ENCODE results near the gene RBBP5.

Gene RBBP5

GRCh38 chr1:205041998-205042910 lies 79.5 kb downstream of the RBBP5 start:
- Mint-ChIP-seq H3K27ac (no peak overlapping the region), H3K9me3 (no peaks in the 10 kb centered on the region), H3K4me3 (no peak overlapping the region), H3K36me3 (no peaks in the 10 kb centered on the region), H3K27me3 (peaks cover 52% of the 10 kb centered on the region), H3K4me1 (no peaks in the 10 kb centered on the region)
- ATAC-seq = no peak

GRCh38 chr1:205041001-205041715 lies 80.6 kb downstream of the RBBP5 start:
- ATAC-seq = no peak
- H3K27ac Mint-ChIP-seq = no peak overlapping the region
- no peaks in the 10 kb centered on the region for H3K9me3 Mint-ChIP-seq
- H3K4me1 Mint-ChIP-seq = no peaks in the 10 kb centered on the region
- H3K4me3 Mint-ChIP-seq = no peak overlapping the region
- H3K36me3 Mint-ChIP-seq = no peaks in the 10 kb centered on the region
- H3K27me3 Mint-ChIP-seq = peaks cover 52% of the 10 kb centered on the region

DNA sequence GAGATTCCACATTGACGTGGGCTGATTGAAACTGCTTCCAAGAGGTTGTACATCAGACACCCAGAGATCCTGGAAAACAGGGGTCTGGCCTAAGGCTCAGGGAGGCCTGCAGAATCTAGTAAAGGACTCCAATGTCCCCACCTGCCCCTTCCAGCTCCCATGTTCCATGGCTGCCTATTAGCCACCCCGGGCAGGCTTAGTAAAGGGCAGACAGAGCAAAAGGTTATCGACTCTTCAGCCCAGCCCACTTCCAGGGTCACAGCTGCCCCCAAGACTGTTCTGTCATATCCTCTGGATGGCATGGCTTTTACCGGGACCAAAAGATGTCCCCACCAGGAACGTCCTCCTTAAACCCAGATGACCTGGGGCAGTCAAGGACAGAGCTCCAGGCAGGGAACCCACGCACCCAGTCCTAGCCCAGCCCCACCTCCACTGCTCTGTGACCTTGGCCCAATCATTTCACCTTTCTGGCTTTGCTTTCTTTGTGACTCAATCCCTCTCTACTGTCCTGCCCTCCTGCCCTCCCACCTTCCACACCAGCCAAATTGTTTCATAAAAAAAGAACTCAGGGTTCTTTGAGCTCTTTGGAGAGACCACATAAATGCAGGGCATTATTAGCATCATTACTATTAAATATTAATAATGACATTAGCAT lies 83.5 kb downstream of the RBBP5 start:
- peaks cover 6% of the 10 kb centered on the region for H3K9me3 Mint-ChIP-seq
- ATAC-seq = no peak
- no peaks in the 10 kb centered on the region for H3K4me1 Mint-ChIP-seq
- no peaks in the 10 kb centered on the region for H3K36me3 Mint-ChIP-seq
- no peak overlapping the region for H3K27ac Mint-ChIP-seq
- H3K4me3 Mint-ChIP-seq = no peak overlapping the region
- H3K27me3 Mint-ChIP-seq = peaks cover 29% of the 10 kb centered on the region

GRCh38 chr1:205037539-205037938 lies 84.2 kb downstream of the RBBP5 start:
- no peak for ATAC-seq
- peaks cover 34% of the 10 kb centered on the region for H3K27me3 Mint-ChIP-seq
- no peaks in the 10 kb centered on the region for H3K4me1 Mint-ChIP-seq
- no peaks in the 10 kb centered on the region for H3K36me3 Mint-ChIP-seq
- H3K9me3 Mint-ChIP-seq = peaks cover 6% of the 10 kb centered on the region
- no peak overlapping the region for H3K27ac Mint-ChIP-seq
- H3K4me3 Mint-ChIP-seq = no peak overlapping the region

Measured in stimulated activated memory B cell treated with anti-CD40 and anti-IgM and Interleukin-4, amounts not matched to agents 10 μg/mL and 1 μg/mL and 100 μg/mL, for 72 hours (primary cell).